SK-N-SH (cell line): ENCODE data around the gene TERC. TPM values are rescaled to one million over a fixed set of nuclear protein-coding genes. Genes with fewer than 3 reads are reported as not detected.

Experiments
- CTCF ChIA-PET: fragments of 300-600, 350-600 bp; formaldehyde crosslinking; extraction: SDS; loops from one replicate; lab custom pipeline; 2021; lab: Yijun Ruan, JAX
- POLR2A ChIA-PET: fragments of 350-600 bp; sonication (Branson Sonifier 250); formaldehyde crosslinking; extraction: SDS; loops from one replicate; lab custom pipeline; 2020; ENCODE audit warnings: antibody characterized with exemption, inconsistent platforms; lab: Yijun Ruan, JAX
- DNase-seq: peaks from one replicate; pipeline ENCODE4 v3.0.0; 2012
- H2AFZ ChIP-seq: fragments of 200-600 bp; sonication (generic); 2 replicates; pipeline ENCODE4 v1.8.1; 2016; ENCODE audit warnings: antibody characterized with exemption, mild to moderate bottlenecking, low read depth
- H3F3A ChIP-seq: fragments of 200-600 bp; sonication (generic); replicated peaks from 2 replicates; pipeline ENCODE3; 2016; ENCODE audit warnings: antibody characterized with exemption, mild to moderate bottlenecking; ENCODE audit not compliant: insufficient read depth
- H3K27ac ChIP-seq, 2 experiments: fragments of 200-500 bp in 1 of 2; fragments of 200-600 bp in 1 of 2; sonication (Bioruptor generic) in 1 of 2; sonication (generic), shearing (Covaris generic) in 1 of 2; 2 replicates each; pipeline versions ENCODE4 v1.5.1 to v1.6.1; 2014 to 2016; ENCODE audit warnings: low read depth in 2 of 2, inconsistent platforms in 1 of 2, low read length in 1 of 2, mild to moderate bottlenecking in 1 of 2, mixed read lengths in 1 of 2
- H3K27me3 ChIP-seq: fragments of 200-600 bp; sonication (generic), shearing (Covaris generic); 2 replicates; pipeline ENCODE4 v1.6.1; 2016; ENCODE audit warnings: mixed run types; ENCODE audit not compliant: insufficient read depth
- H3K36me3 ChIP-seq, 2 experiments: fragments of 200-500 bp in 1 of 2; fragments of 200-600 bp in 1 of 2; sonication (Bioruptor generic) in 1 of 2; sonication (generic) in 1 of 2; replicated peaks in 1 of 2; 2 replicates each; pipeline versions ENCODE3 to v1.5.1; 2014 to 2016; ENCODE audit warnings: low read length in 1 of 2, mild to moderate bottlenecking in 1 of 2; ENCODE audit not compliant: insufficient read depth in 2 of 2, control insufficient read depth in 1 of 2
- H3K4me1 ChIP-seq, 2 experiments: fragments of 200-500 bp in 1 of 2; fragments of 200-600 bp in 1 of 2; sonication (Bioruptor generic) in 1 of 2; sonication (generic), shearing (Covaris generic) in 1 of 2; 2 replicates each; pipeline versions ENCODE4 v1.5.1 to v1.6.1; 2014 to 2016; ENCODE audit warnings: low read depth in 1 of 2, low read length in 1 of 2, mixed run types in 1 of 2; ENCODE audit not compliant: insufficient read depth in 2 of 2, control insufficient read depth in 1 of 2
- H3K4me2 ChIP-seq: fragments of 200-600 bp; sonication (generic), shearing (Covaris generic); 2 replicates; pipeline ENCODE4 v1.6.1; 2017; ENCODE audit warnings: mixed run types
- H3K4me3 ChIP-seq, 2 experiments: fragments of 200-500 bp in 1 of 2; fragments of 200-600 bp in 1 of 2; sonication (Bioruptor generic) in 1 of 2; sonication (generic), shearing (Covaris generic) in 1 of 2; 2 replicates each; pipeline versions ENCODE4 v1.5.1 to v1.8.1; 2014 to 2016; ENCODE audit warnings: low read depth in 2 of 2, inconsistent platforms in 1 of 2, low read length in 1 of 2, mild to moderate bottlenecking in 1 of 2, mixed read lengths in 1 of 2, moderate library complexity in 1 of 2
- H3K79me2 ChIP-seq: fragments of 200-600 bp; sonication (generic); 2 replicates; pipeline ENCODE4 v1.8.1; 2017; ENCODE audit warnings: mild to moderate bottlenecking; ENCODE audit not compliant: insufficient read depth
- H3K9ac ChIP-seq: fragments of 200-600 bp; sonication (generic); 2 replicates; pipeline ENCODE4 v1.6.1; 2017; ENCODE audit warnings: mixed run types
- H3K9me2 ChIP-seq: fragments of 200-600 bp; sonication (generic); 2 replicates; pipeline ENCODE4 v1.6.1; 2017; ENCODE audit warnings: mixed run types
- H3K9me3 ChIP-seq: fragments of 200-600 bp; sonication (generic); 2 replicates; pipeline ENCODE4 v1.6.1; 2017; ENCODE audit warnings: mixed run types, mild to moderate bottlenecking, moderate library complexity
- H4K20me1 ChIP-seq: fragments of 200-600 bp; sonication (generic); 2 replicates; pipeline ENCODE4 v1.6.1; 2017; ENCODE audit warnings: mild to moderate bottlenecking, mixed run types; ENCODE audit not compliant: insufficient read depth
- EP300 ChIP-seq, 2 experiments: IDR thresholded peaks; 2 replicates each; pipeline versions ENCODE4 v1.4.0 to v1.6.1; 2012; ENCODE audit warnings: borderline replicate concordance in 1 of 2, low read depth in 1 of 2, low read length in 1 of 2
- FOXJ3 ChIP-seq: sonication (generic); formaldehyde crosslinking; IDR thresholded peaks from 2 replicates; pipeline ENCODE4 v1.5.1; 2020; ENCODE audit warnings: mild to moderate bottlenecking, missing genetic modification reagents
- GABPA ChIP-seq: IDR thresholded peaks from 2 replicates; pipeline ENCODE4 v1.4.0; 2012; ENCODE audit warnings: low read depth, mild to moderate bottlenecking
- GATA2 ChIP-seq: sonication (generic); formaldehyde crosslinking; IDR thresholded peaks from 2 replicates; pipeline ENCODE4 v1.5.0; 2020; ENCODE audit warnings: mild to moderate bottlenecking, missing genetic modification reagents
- MXI1 ChIP-seq: IDR thresholded peaks from 2 replicates; pipeline ENCODE4 v1.6.1; 2012; ENCODE audit warnings: mild to moderate bottlenecking, low read depth, low read length, improper control_type of control experiment
- NFIC ChIP-seq: IDR thresholded peaks from 2 replicates; pipeline ENCODE4 v1.4.0; 2012; ENCODE audit warnings: borderline replicate concordance
- RCOR1 ChIP-seq: fragments of 150-350 bp; IDR thresholded peaks from 2 replicates; pipeline ENCODE4 v1.6.1; 2017; ENCODE audit warnings: antibody characterized with exemption, low read length
- RFX5 ChIP-seq: IDR thresholded peaks from 2 replicates; pipeline ENCODE4 v1.6.1; 2012; ENCODE audit warnings: mild to moderate bottlenecking, improper control_type of control experiment, low read length
- SIN3A ChIP-seq: IDR thresholded peaks from 2 replicates; pipeline ENCODE4 v1.6.1; 2012; ENCODE audit warnings: low read depth, mild to moderate bottlenecking, low read length, moderate library complexity, borderline replicate concordance
- SMC3 ChIP-seq: IDR thresholded peaks from 2 replicates; pipeline ENCODE4 v1.6.1; 2012; ENCODE audit warnings: low read depth, low read length, improper control_type of control experiment
- TCF12 ChIP-seq: IDR thresholded peaks from 2 replicates; pipeline ENCODE4 v1.4.0; 2012
- TEAD4 ChIP-seq: IDR thresholded peaks from 2 replicates; pipeline ENCODE4 v1.4.0; 2012; ENCODE audit warnings: mild to moderate bottlenecking, borderline replicate concordance; ENCODE audit not compliant: insufficient read depth
- YY1 ChIP-seq: IDR thresholded peaks from 2 replicates; pipeline ENCODE4 v1.4.0; 2012; ENCODE audit warnings: low read depth, mild to moderate bottlenecking
- WGBS: methylation state at CpG from one replicate; pipeline ENCODE4 v1.1.6; 2017; ENCODE audit warnings: low lambda C conversion rate; 5-methylcytosine and 5-hydroxymethylcytosine counted together
- polyA plus RNA-seq, 3 experiments: library from polyadenylated mRNA; depleted of rRNA; stranded (reverse); fragments of >200 nt; gene quantifications; 2 replicates each; pipeline ENCODE4 v1.2.3, GENCODE V29; 2012
- TF ChIP-seq, protein P1 (sequence below): fragments of 150-350 bp; IDR thresholded peaks from 2 replicates; pipeline ENCODE4 v1.6.1; 2017; ENCODE audit warnings: antibody characterized with exemption, low read length, low read depth, borderline replicate concordance
- TF ChIP-seq, protein P2 (sequence below): IDR thresholded peaks from 2 replicates; pipeline ENCODE4; 2012
- TF ChIP-seq, protein P3 (sequence below): IDR thresholded peaks from 2 replicates; pipeline ENCODE4 v1.4.0; 2012; ENCODE audit warnings: low read depth, borderline replicate concordance
- TF ChIP-seq, protein P4 (sequence below): fragments of 150-350 bp; IDR thresholded peaks from 2 replicates; pipeline ENCODE4 v1.6.1; 2016; ENCODE audit warnings: mild to moderate bottlenecking, low read depth, low read length

Gene TERC
- polyA plus RNA-seq, 1 of the 3 experiments (the other 2 are of a cell fraction) = 0.64 TPM

DNA sequence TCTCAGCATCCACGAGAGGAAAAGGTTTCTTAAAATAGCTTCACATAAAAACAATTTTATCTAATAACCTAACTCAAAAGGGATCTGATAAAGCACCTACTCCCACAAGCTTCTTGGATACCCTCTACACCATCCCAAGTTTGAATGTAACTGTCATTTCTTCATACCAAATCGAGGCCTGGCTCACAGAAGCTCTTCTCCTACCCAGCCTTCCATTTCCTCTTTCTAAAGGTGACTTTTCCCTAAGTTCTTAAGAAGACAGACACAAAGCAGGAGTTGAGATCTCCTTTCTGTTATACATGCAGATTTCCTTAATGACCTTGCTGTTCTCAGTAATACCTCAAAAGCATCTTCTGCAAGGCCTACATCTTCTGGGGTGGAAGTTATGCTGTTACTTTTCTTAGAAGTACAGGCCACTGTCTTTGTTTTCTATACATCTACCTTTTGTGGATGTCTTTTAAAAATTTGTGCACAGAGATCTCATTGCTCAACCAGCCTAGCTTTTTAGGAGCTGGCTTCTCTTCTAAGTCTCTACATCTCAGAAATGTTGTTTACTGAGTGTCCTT lies 44.5 kb upstream of the TERC start:
- H3K9me3 ChIP-seq = no peaks in the 10 kb centered on the region
- peaks cover 0 to 11% of the 10 kb centered on the region in 2 experiments; a peak in 2 of 4 replicates for H3K4me1 ChIP-seq
- H4K20me1 ChIP-seq = no peaks in the 10 kb centered on the region
- no peaks in the 10 kb centered on the region for H3K9me2 ChIP-seq
- no peak overlapping the region for H3K27ac ChIP-seq
- POLR2A ChIA-PET = interaction anchor here (0.9 kb wide), 1 partner anchor 37 kb away, joined by 5 read pairs; the partner anchor contains the start of gene MYNN
- WGBS = 71% methylated on average over 2 of the region's 2 CpGs
- DNase-seq = no peak
- no peaks in the 10 kb centered on the region for H3K27me3 ChIP-seq
- H2AFZ ChIP-seq = peak overlapping the region; percentile 60; the same call in 1 of the 2 replicates
- no peak overlapping the region for H3K4me3 ChIP-seq
- H3K36me3 ChIP-seq = peaks cover 0 to 2% of the 10 kb centered on the region in 2 experiments
- no peaks in the 10 kb centered on the region for H3F3A ChIP-seq
- no peak overlapping the region for H3K9ac ChIP-seq
- no peak for TF ChIP-seq SIN3A
- no peak for TF ChIP-seq EP300 (IDR thresholded peaks at IDR 0.05; ENCODE audit: borderline replicate concordance in 1 of 2, low read depth in 1 of 2, low read length in 1 of 2)
- TF ChIP-seq TEAD4 = no peak
- no peak for TF ChIP-seq NFIC
- TF ChIP-seq GATA2 (CRISPR knock-in tag) = no peak
- TF ChIP-seq FOXJ3 (CRISPR knock-in tag) = no peak
- TF ChIP-seq MXI1 = no peak
- no peak for TF ChIP-seq YY1
- no peak for TF ChIP-seq RFX5
- no peak for TF ChIP-seq GABPA
- TF ChIP-seq, protein P1, sequence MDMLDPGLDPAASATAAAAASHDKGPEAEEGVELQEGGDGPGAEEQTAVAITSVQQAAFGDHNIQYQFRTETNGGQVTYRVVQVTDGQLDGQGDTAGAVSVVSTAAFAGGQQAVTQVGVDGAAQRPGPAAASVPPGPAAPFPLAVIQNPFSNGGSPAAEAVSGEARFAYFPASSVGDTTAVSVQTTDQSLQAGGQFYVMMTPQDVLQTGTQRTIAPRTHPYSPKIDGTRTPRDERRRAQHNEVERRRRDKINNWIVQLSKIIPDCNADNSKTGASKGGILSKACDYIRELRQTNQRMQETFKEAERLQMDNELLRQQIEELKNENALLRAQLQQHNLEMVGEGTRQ = no peak
- no peak for TF ChIP-seq SMC3
- TF ChIP-seq, protein P2, sequence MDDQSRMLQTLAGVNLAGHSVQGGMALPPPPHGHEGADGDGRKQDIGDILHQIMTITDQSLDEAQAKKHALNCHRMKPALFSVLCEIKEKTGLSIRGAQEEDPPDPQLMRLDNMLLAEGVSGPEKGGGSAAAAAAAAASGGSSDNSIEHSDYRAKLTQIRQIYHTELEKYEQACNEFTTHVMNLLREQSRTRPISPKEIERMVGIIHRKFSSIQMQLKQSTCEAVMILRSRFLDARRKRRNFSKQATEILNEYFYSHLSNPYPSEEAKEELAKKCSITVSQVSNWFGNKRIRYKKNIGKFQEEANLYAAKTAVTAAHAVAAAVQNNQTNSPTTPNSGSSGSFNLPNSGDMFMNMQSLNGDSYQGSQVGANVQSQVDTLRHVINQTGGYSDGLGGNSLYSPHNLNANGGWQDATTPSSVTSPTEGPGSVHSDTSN = no peak
- TF ChIP-seq, protein P3, sequence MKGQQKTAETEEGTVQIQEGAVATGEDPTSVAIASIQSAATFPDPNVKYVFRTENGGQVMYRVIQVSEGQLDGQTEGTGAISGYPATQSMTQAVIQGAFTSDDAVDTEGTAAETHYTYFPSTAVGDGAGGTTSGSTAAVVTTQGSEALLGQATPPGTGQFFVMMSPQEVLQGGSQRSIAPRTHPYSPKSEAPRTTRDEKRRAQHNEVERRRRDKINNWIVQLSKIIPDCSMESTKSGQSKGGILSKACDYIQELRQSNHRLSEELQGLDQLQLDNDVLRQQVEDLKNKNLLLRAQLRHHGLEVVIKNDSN = no peak
- TF ChIP-seq TCF12 = no peak
- TF ChIP-seq RCOR1 = no peak
- TF ChIP-seq, protein P4, sequence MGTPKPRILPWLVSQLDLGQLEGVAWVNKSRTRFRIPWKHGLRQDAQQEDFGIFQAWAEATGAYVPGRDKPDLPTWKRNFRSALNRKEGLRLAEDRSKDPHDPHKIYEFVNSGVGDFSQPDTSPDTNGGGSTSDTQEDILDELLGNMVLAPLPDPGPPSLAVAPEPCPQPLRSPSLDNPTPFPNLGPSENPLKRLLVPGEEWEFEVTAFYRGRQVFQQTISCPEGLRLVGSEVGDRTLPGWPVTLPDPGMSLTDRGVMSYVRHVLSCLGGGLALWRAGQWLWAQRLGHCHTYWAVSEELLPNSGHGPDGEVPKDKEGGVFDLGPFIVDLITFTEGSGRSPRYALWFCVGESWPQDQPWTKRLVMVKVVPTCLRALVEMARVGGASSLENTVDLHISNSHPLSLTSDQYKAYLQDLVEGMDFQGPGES = no peak
- TF ChIP-seq, all 33 proteins: peak for 0
- H3K4me2 ChIP-seq = no peak overlapping the region
- H3K79me2 ChIP-seq = no peaks in the 10 kb centered on the region
- CTCF ChIA-PET = no interaction called here
